ENCODE results near the gene ENKUR.

The ENKUR gene

DNA sequence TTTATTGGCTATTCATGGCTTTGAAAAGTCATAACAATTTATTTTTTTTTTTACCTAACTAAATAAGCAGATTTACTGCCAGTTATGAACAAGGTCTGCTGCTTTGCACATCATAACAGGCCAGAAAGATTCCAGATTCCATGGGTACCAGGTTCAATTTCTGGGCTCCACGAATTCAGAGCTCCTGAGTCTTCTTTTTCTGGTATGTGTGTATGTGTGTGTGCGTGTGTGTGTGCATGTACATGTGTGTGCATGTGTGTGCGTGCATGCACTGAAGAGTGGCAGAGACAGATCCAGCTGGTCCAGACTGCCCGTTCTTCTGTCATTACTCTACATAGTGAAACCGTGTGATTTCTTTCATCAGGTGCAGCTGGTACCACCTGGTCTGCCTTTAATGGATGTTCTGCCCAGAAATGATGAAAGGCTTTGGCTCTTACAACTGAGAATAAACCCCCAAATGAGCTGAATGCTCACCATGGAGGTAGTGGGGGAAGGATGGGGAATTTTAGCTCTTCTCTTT, 48.9 kb downstream of the ENKUR start:
- TF ChIP-seq CREB1 (IDR thresholded peaks at IDR 0.05; ENCODE audit: low read depth), result no peak
- no peak for TF ChIP-seq TEAD4 (IDR thresholded peaks at IDR 0.05)

DNA sequence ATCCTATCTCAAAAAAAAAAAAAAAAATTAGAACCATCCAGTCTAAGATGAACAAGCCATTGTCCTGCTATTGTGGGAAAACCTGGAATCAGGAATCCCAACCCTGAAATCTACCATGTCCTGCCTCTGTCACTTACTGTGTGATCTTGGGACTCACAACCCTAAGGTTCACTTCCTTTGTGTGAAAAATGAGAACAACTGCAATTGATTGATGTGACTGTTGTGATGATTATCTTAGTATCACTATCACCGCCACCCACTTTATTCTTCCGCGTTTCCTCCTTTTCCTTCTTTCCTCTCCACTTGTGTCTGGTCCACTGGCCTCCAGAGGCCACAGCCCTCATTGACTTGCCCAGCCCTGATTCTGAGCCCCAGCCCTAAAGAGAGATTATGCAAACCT, 50.9 kb downstream of the ENKUR start:
- TF ChIP-seq RAD21 (IDR thresholded peaks at IDR 0.05; ENCODE audit: low read depth) (no peak), CREB1 (IDR thresholded peaks at IDR 0.05; ENCODE audit: low read depth) (no peak), ZBTB7A (IDR thresholded peaks at IDR 0.05; ENCODE audit: low read depth) (no peak), FOXM1 (IDR thresholded peaks at IDR 0.05; ENCODE audit: borderline replicate concordance, low read depth) (no peak), CEBPB (IDR thresholded peaks at IDR 0.05) (no peak)

DNA sequence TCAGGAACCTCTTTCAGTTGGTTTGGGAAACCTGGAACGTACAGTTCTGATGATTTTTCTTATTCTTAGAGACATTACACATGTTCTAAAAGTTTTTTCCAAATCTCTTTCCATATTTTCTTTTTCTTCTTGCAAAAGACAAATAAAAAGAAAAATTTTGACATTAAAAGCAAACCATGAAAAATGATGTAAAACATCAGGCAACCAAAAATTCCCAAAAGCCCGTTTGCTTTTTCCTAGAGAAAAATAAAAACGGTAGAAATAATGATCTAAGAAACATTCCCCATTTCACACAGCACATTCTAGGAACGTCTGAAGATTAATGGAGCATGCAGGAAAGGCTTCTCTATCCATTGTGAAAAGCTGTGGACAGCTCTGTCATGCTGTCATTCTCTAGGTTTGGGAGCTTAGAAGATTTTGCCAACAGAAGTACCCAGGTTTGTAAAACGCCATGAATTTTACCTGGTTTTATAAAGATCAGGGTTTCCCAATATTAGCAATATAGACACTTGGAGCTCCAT, 52.4 kb downstream of the ENKUR start:
- TF ChIP-seq FOXM1 (IDR thresholded peaks at IDR 0.05; ENCODE audit: borderline replicate concordance, low read depth) (no peak), YY1 (IDR thresholded peaks at IDR 0.05; ENCODE audit: low read depth) (no peak), ZBTB7A (IDR thresholded peaks at IDR 0.05; ENCODE audit: low read depth) (no peak), NFIC (IDR thresholded peaks at IDR 0.05) (no peak), CEBPB (IDR thresholded peaks at IDR 0.05) (no peak), EGR1 (IDR thresholded peaks at IDR 0.05) (no peak), RAD21 (IDR thresholded peaks at IDR 0.05; ENCODE audit: low read depth) (no peak), TEAD4 (IDR thresholded peaks at IDR 0.05) (peak; percentile 92), CREB1 (IDR thresholded peaks at IDR 0.05; ENCODE audit: low read depth) (no peak), TAF1 (IDR thresholded peaks at IDR 0.05; ENCODE audit: low read depth) (no peak), TCF12 (IDR thresholded peaks at IDR 0.05; ENCODE audit: low read depth) (no peak), EP300 (IDR thresholded peaks at IDR 0.05; ENCODE audit: borderline replicate concordance) (peak; percentile 60; the same call in 1 of the 2 replicates)
- TF ChIP-seq, protein P1, sequence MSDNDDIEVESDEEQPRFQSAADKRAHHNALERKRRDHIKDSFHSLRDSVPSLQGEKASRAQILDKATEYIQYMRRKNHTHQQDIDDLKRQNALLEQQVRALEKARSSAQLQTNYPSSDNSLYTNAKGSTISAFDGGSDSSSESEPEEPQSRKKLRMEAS (IDR thresholded peaks at IDR 0.05), result 0 out of 2 replicates have a peak, but pooled peaks have one; percentile 27
- TF ChIP-seq, protein P2, sequence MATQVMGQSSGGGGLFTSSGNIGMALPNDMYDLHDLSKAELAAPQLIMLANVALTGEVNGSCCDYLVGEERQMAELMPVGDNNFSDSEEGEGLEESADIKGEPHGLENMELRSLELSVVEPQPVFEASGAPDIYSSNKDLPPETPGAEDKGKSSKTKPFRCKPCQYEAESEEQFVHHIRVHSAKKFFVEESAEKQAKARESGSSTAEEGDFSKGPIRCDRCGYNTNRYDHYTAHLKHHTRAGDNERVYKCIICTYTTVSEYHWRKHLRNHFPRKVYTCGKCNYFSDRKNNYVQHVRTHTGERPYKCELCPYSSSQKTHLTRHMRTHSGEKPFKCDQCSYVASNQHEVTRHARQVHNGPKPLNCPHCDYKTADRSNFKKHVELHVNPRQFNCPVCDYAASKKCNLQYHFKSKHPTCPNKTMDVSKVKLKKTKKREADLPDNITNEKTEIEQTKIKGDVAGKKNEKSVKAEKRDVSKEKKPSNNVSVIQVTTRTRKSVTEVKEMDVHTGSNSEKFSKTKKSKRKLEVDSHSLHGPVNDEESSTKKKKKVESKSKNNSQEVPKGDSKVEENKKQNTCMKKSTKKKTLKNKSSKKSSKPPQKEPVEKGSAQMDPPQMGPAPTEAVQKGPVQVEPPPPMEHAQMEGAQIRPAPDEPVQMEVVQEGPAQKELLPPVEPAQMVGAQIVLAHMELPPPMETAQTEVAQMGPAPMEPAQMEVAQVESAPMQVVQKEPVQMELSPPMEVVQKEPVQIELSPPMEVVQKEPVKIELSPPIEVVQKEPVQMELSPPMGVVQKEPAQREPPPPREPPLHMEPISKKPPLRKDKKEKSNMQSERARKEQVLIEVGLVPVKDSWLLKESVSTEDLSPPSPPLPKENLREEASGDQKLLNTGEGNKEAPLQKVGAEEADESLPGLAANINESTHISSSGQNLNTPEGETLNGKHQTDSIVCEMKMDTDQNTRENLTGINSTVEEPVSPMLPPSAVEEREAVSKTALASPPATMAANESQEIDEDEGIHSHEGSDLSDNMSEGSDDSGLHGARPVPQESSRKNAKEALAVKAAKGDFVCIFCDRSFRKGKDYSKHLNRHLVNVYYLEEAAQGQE (IDR thresholded peaks at IDR 0.05; ENCODE audit: low read depth), result no peak
- TF ChIP-seq, protein P3, sequence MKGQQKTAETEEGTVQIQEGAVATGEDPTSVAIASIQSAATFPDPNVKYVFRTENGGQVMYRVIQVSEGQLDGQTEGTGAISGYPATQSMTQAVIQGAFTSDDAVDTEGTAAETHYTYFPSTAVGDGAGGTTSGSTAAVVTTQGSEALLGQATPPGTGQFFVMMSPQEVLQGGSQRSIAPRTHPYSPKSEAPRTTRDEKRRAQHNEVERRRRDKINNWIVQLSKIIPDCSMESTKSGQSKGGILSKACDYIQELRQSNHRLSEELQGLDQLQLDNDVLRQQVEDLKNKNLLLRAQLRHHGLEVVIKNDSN (IDR thresholded peaks at IDR 0.05), result no peak

DNA sequence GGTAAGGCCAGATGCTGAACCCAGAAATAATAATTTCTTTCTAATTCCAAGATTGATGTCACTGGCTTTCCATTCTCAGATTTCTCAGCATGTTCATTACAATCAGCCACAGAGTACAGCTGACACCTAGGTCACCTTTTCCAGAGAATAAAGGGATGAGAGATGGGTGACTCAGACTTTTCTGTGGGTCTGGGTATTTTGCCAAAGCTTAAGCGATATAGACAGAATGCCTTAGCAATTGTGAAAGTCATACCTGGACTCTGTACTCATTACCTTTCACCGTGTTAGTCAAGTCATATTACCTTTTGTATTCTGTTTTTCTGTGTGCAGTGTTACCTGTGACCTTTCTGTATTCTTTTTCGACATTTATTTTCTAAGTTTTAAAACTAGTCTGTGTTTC, 53.0 kb downstream of the ENKUR start:
- TF ChIP-seq NFIC (IDR thresholded peaks at IDR 0.05) (peak; percentile 81), CEBPB (IDR thresholded peaks at IDR 0.05) (peak; percentile 66), TEAD4 (IDR thresholded peaks at IDR 0.05) (peak; percentile 66), ZBTB7A (IDR thresholded peaks at IDR 0.05; ENCODE audit: low read depth) (no peak), EP300 (IDR thresholded peaks at IDR 0.05; ENCODE audit: borderline replicate concordance) (peak; percentile 56; the same call in 1 of the 2 replicates), EGR1 (IDR thresholded peaks at IDR 0.05) (no peak), FOXM1 (IDR thresholded peaks at IDR 0.05; ENCODE audit: borderline replicate concordance, low read depth) (0 out of 2 replicates have a peak, but pooled peaks have one; percentile 31), CREB1 (IDR thresholded peaks at IDR 0.05; ENCODE audit: low read depth) (no peak), YY1 (IDR thresholded peaks at IDR 0.05; ENCODE audit: low read depth) (no peak), TAF1 (IDR thresholded peaks at IDR 0.05; ENCODE audit: low read depth) (no peak), RAD21 (IDR thresholded peaks at IDR 0.05; ENCODE audit: low read depth) (no peak; the same call in 1 of the 2 replicates), TCF12 (IDR thresholded peaks at IDR 0.05; ENCODE audit: low read depth) (peak; percentile 81)
- TF ChIP-seq, protein P3 (IDR thresholded peaks at IDR 0.05), result no peak
- TF ChIP-seq, protein P2 (IDR thresholded peaks at IDR 0.05; ENCODE audit: low read depth), result no peak
- TF ChIP-seq, protein P1 (IDR thresholded peaks at IDR 0.05), result no peak

DNA sequence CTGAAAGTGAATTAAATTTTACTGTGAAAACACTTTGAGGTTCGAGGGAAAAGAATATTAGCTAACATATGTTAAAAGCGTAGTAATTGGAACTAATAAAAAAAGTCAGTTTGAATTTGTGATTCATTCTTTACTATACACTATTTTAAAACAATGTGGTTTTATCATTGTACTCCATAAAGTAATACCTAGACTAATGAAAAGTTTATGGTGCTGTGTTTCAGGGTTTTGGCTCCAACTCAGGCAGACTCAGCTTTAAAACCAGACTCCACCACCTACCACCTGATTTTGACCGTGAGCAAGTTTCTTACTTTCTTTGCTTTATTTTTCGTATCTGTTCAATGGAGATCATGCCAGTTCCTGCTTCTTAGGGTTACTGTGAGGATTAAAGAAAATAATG, 54.4 kb downstream of the ENKUR start:
- TF ChIP-seq CREB1 (IDR thresholded peaks at IDR 0.05; ENCODE audit: low read depth), result no peak
- TF ChIP-seq NFIC (IDR thresholded peaks at IDR 0.05), result no peak
- TF ChIP-seq, protein P1 (IDR thresholded peaks at IDR 0.05), result no peak
- TF ChIP-seq EGR1 (IDR thresholded peaks at IDR 0.05), result no peak
- TF ChIP-seq CEBPB (IDR thresholded peaks at IDR 0.05), result no peak
- TF ChIP-seq, protein P3 (IDR thresholded peaks at IDR 0.05), result no peak
- no peak for TF ChIP-seq TEAD4 (IDR thresholded peaks at IDR 0.05)
- no peak for TF ChIP-seq RAD21 (IDR thresholded peaks at IDR 0.05; ENCODE audit: low read depth)
- no peak for TF ChIP-seq TCF12 (IDR thresholded peaks at IDR 0.05; ENCODE audit: low read depth)
- TF ChIP-seq EP300 (IDR thresholded peaks at IDR 0.05; ENCODE audit: borderline replicate concordance), result no peak
- no peak for TF ChIP-seq FOXM1 (IDR thresholded peaks at IDR 0.05; ENCODE audit: borderline replicate concordance, low read depth)
- no peak for TF ChIP-seq TAF1 (IDR thresholded peaks at IDR 0.05; ENCODE audit: low read depth)
- TF ChIP-seq, protein P2 (IDR thresholded peaks at IDR 0.05; ENCODE audit: low read depth), result no peak
- no peak for TF ChIP-seq ZBTB7A (IDR thresholded peaks at IDR 0.05; ENCODE audit: low read depth)
- TF ChIP-seq YY1 (IDR thresholded peaks at IDR 0.05; ENCODE audit: low read depth), result no peak
